ENCODE data around the gene SF3B2.

SF3B2 gene

DNA sequence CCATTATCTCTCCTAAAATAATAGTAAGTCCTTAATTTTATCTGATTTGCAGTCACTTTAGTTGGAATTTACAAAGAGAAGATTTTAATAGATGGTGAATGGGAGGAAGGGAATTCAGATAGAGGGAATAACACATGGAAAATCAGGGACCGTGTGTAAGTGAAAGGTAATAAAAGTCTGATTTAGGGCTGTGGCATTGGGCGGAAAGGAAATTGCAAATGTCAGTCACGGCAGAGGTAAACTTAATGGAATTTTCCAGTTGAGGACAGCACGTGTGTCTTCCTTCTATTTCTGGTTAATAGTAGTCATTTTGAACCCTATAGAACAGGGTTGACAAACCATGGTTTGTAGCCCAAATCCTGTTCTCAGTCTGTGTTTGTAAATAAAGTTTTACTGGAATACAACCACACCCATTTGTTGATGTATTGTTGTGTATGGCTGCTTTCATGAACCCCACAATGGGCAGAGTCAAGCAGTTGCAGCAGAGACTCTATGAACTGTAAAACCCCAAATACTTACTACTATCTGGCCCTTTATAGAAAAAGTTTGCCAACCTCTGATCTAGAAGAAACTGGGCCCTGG is 52.0 kb downstream of the SF3B2 start:
- no peak for DNase-seq (ENCODE audit: extremely low read depth, insufficient read length)
- no peaks in the 10 kb centered on the region for H3K36me3 ChIP-seq (ENCODE audit: control insufficient read depth, insufficient read depth, low read length)
- no peak for TF ChIP-seq CTCF (IDR thresholded peaks at IDR 0.05; ENCODE audit: insufficient read depth, low read length, poor library complexity, severe bottlenecking)
- H3K4me3 ChIP-seq (replicated peaks; ENCODE audit: low read depth, low read length): no peak overlapping the region
- no peaks in the 10 kb centered on the region for H3K27me3 ChIP-seq (replicated peaks; ENCODE audit: control insufficient read depth, insufficient read depth, low read length)

GRCh38 chr11:66106786-66107599 is 54.8 kb downstream of the SF3B2 start:
- H3K4me3 ChIP-seq (replicated peaks; ENCODE audit: low read depth, low read length): no peak overlapping the region
- TF ChIP-seq CTCF (IDR thresholded peaks at IDR 0.05; ENCODE audit: insufficient read depth, low read length, poor library complexity, severe bottlenecking): no peak
- H3K27me3 ChIP-seq (replicated peaks; ENCODE audit: control insufficient read depth, insufficient read depth, low read length): no peaks in the 10 kb centered on the region
- no peak for DNase-seq (ENCODE audit: extremely low read depth, insufficient read length)
- no peaks in the 10 kb centered on the region for H3K36me3 ChIP-seq (ENCODE audit: control insufficient read depth, insufficient read depth, low read length)

DNA sequence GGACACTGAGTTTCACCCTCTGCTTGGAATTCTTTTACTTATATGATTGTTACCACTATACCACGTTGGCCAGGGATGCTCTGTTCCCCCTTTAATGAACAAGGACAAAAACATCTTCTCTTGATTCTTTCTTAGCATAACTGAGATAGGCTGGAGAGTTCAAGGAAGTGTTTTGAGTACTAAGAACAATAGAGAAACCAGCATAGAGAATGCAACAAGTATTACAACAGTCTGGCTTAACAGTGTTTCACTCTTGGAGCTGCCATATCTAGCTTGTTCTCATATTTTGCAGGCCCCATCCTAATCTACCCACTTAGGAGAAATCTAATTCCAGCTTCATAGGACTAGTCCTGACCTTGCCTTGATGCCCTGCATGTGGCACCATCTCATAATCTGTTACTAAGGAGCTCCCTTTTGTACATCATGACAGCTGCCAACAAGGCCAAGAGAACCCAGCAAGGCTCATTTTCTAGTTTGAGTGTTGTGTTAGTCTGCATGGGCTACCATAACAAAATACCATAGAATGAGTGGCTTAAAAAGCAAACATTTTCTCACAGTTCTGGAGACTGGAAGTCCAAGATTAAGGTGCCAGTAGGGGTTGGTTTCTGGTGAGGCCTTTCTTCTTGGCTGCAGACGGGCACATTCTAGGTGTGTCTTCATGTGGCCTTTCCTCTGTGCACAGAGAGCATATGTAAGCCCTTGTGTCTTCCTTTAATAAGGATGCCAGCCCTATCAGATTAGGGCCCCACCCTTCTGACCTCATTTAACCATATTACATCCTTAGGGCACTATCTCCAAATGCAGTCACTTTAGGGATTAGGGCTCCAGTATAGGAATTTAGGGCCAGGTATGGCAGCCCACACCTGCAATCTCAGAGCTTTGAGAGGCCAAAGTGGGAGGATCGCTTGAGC is 55.7 kb downstream of the SF3B2 start:
- no peak for DNase-seq (ENCODE audit: extremely low read depth, insufficient read length)
- TF ChIP-seq CTCF (IDR thresholded peaks at IDR 0.05; ENCODE audit: insufficient read depth, low read length, poor library complexity, severe bottlenecking): no peak
- Histone ChIP-seq H3K36me3 (ENCODE audit: control insufficient read depth, insufficient read depth, low read length) (no peaks in the 10 kb centered on the region), H3K4me3 (replicated peaks; ENCODE audit: low read depth, low read length) (no peak overlapping the region), H3K27me3 (replicated peaks; ENCODE audit: control insufficient read depth, insufficient read depth, low read length) (no peaks in the 10 kb centered on the region)

DNA sequence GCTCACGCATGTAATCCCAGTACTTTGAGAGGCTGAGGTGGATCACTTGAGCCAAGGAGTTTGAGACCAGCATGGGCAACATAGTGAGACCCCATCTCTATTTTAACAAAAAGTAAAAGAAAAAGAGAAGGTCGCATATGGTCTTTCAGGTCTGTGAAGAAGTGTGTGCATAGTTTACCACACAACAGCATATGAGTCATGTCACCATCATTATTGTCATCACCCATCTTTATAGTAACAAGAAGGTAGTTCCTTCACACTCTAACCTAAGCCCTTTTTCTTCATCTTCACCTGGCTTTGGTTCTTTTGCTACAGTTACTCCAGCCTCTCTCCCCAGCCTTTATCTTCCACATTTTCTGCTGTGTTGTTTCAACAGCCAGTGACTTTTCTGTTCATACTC is 57.1 kb downstream of the SF3B2 start:
- no peak for DNase-seq (ENCODE audit: extremely low read depth, insufficient read length)
- Histone ChIP-seq H3K4me3 (replicated peaks; ENCODE audit: low read depth, low read length) (no peak overlapping the region), H3K36me3 (ENCODE audit: control insufficient read depth, insufficient read depth, low read length) (no peaks in the 10 kb centered on the region), H3K27me3 (replicated peaks; ENCODE audit: control insufficient read depth, insufficient read depth, low read length) (no peaks in the 10 kb centered on the region)
- no peak for TF ChIP-seq CTCF (IDR thresholded peaks at IDR 0.05; ENCODE audit: insufficient read depth, low read length, poor library complexity, severe bottlenecking)

GRCh38 chr11:66111158-66111557 is 59.0 kb downstream of the SF3B2 start:
- no peak for DNase-seq (ENCODE audit: extremely low read depth, insufficient read length)
- no peak for TF ChIP-seq CTCF (IDR thresholded peaks at IDR 0.05; ENCODE audit: insufficient read depth, low read length, poor library complexity, severe bottlenecking)
- H3K27me3 ChIP-seq (replicated peaks; ENCODE audit: control insufficient read depth, insufficient read depth, low read length): no peaks in the 10 kb centered on the region
- H3K36me3 ChIP-seq (ENCODE audit: control insufficient read depth, insufficient read depth, low read length): no peaks in the 10 kb centered on the region
- no peak overlapping the region for H3K4me3 ChIP-seq (replicated peaks; ENCODE audit: low read depth, low read length)
